ENCODE measurements around the gene NPC1.
"Not testable (repeated sequence)": the region's sequence is repeated elsewhere in the genome, so short reads cannot be mapped to it uniquely, and the experiment has no call there.

NPC1 gene

GRCh38 chr18:23515911-23516546 lies 70.3 kb downstream of the NPC1 start:
- peak; percentile 75 to 81 for DNase-seq

- no peak for DNase-seq
Observed at GRCh38 chr18:23512641-23513040, 73.7 kb downstream of the NPC1 start.

GRCh38 chr18:23512216-23512615 lies 74.1 kb downstream of the NPC1 start:
- not testable (repeated sequence) for DNase-seq

- DNase-seq = not testable (repeated sequence)
Observed at GRCh38 chr18:23510923-23511322, 75.4 kb downstream of the NPC1 start.

- no peak for DNase-seq
Observed at GRCh38 chr18:23506393-23506792, 79.9 kb downstream of the NPC1 start.

- peak in 1 of 2 donors; percentile 41 for DNase-seq
Observed at GRCh38 chr18:23504720-23505119, 81.6 kb downstream of the NPC1 start.

GRCh38 chr18:23503963-23504344 lies 82.4 kb downstream of the NPC1 start:
- DNase-seq = no peak

- DNase-seq = peak; percentile 95 to 97
Observed at GRCh38 chr18:23503038-23503962, 83.0 kb downstream of the NPC1 start, which contains the start of gene RMC1. Gene RMC1 (plus strand): TSS chr18:23503511. CDS start chr18:23503619, 108 bp downstream.

GRCh38 chr18:23502516-23503037 lies 83.7 kb downstream of the NPC1 start:
- no peak for DNase-seq

- DNase-seq = no peak
Observed at GRCh38 chr18:23501626-23502025, 84.7 kb downstream of the NPC1 start.

GRCh38 chr18:23499291-23499781 lies 87.0 kb downstream of the NPC1 start:
- DNase-seq = no peak

- DNase-seq = peak; percentile 79
Observed at GRCh38 chr18:23498877-23499276, 87.4 kb downstream of the NPC1 start.

GRCh38 chr18:23498117-23498516 lies 88.2 kb downstream of the NPC1 start:
- DNase-seq = no peak

- no peak for DNase-seq
Observed at GRCh38 chr18:23495723-23496440, 90.4 kb downstream of the NPC1 start.

GRCh38 chr18:23494992-23495391 lies 91.3 kb downstream of the NPC1 start:
- DNase-seq = no peak

GRCh38 chr18:23493654-23494053 lies 92.7 kb downstream of the NPC1 start:
- no peak for DNase-seq

GRCh38 chr18:23489586-23489985 lies 96.7 kb downstream of the NPC1 start:
- not testable (repeated sequence) for DNase-seq

GRCh38 chr18:23487738-23488570 lies 98.4 kb downstream of the NPC1 start:
- peak; percentile 42 to 61 for DNase-seq

GRCh38 chr18:23485386-23485785 lies 100.9 kb downstream of the NPC1 start:
- DNase-seq = no peak

GRCh38 chr18:23484561-23485182 lies 101.6 kb downstream of the NPC1 start:
- no peak for DNase-seq
